Stimulated activated CD4-positive, alpha-beta T cell treated with anti-CD3 and anti-CD28 coated beads, Interleukin-15, amount 100 ng/mL, for 24 hours (primary cell): Measurements from ENCODE around the gene LARP4B.

Experiments
- DNase-seq: peaks from one replicate; pipeline ENCODE4 v3.0.0-alpha.2; 2020

LARP4B gene

DNA sequence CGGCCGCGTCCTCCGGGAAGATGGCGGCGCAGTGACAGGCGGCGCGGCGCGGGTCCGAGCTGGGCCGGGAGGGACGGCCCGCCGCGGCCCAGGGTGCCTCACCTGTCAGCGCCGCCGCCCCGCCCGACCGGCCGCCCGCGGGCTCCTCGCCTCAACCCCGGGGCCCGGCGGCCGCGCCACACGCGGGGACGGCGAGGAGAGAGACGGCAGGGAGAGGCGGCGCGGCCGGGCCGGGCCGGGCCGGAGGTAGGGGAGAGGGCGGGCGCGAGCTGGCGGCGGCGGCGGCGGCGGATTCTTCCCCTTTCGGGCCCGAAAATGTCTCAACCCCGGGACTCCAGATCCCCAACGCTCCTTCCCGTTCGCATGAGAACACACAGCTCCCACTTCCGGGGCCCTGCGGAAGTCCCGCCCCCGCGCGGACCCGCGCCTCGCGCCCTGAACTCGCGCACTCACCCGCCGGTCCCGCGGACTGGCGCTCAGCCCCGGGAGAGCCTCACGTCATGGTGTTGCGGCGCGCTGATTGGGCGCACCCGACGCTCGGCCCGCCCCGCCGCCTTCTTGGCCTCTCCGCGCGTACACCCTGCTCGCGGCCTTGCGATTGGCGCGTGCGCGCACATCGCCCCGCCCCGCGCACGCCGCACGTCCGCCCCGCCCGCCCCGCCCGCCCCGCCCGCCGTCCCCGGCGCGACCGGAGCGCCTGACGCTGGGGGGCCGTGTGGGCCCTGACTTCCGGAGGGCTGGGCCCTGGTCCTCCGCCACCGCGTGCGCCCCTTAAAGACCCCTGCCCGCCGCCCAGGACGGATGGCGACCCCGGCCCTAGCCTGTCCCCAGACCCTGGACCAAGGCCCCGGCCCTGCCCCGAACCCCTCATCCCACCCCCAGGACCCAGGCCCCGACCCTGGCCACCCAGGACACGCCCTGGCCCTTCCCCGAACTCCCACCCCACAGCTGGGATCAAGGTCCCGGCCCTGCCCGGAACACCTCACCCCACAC is at the start of gene LARP4B:
TSS of gene LARP4B (minus strand) at position 380 of the 993 bp plus-strand sequence. CDS start 45,984 bp downstream, outside the sequence.
- peak; percentile 97 for DNase-seq

DNA sequence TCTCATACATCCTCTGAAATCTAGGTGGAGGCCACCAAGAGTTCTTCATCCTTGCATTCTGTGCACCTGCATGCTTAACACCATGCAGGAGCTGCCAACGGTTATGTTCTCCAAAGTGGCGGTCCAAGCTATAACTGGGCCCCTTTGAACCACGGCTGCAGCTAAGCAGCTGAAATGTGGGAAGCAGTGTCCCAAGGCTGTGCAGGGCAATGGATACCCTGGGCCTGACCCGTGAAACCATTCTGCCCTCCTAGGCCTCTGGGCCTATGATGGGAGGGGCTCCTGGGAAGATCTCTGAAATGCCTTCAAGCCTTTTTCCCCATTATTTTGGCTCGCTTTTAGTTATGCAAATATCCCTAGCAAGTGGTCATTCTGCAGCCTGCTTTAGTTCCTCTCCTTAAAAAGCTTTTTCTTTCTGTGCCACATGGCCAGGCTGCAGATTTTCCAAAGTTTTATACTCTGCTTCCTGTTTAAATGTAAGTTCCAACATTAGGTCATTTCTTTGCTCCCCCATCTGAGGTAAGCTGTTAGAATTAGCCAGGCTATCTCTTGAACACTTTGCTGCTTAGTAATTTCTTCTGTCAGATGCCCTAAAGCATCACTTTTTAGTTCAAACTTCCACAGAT is 49.1 kb upstream of the LARP4B start:
- no peak for DNase-seq

DNA sequence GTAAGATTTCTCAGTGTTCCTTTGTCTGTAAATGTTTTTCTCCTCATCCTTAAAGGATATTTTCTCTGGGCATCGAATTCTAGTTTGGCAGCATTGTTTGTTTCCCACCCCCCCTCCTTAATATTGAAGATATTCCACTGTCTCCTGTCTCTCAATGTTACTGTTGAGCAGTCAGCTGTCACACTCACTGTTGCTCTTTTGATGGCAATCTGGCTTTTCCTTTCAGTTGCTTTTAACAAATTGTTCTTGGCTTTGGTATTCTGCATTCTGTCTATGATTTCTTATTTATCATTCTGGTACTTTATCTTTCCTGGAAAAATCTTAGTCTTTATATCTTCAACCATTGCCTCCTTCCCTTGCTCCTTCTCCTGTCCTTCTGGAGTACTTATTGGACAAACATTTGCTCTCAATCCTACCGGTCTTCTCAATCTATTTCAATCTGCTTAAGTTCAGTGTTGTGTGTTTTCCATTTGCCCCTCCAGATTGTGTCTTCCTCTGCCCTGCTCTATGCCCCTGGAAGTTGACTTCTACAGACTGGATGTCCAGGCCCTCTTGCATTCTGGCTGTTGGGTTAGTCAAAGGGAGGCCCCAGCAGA is 47.4 kb upstream of the LARP4B start:
- DNase-seq = no peak

- DNase-seq = no peak
Observed at GRCh38 chr10:976316-976715, 44.8 kb upstream of the LARP4B start.

GRCh38 chr10:974785-975074 is 43.2 kb upstream of the LARP4B start:
- DNase-seq = no peak

GRCh38 chr10:974038-974784 is 42.7 kb upstream of the LARP4B start:
- no peak for DNase-seq

GRCh38 chr10:972763-973162 is 41.3 kb upstream of the LARP4B start:
- no peak for DNase-seq

- no peak for DNase-seq
Observed at GRCh38 chr10:971613-972012, 40.1 kb upstream of the LARP4B start.

- DNase-seq = no peak
Observed at GRCh38 chr10:971150-971542, 39.6 kb upstream of the LARP4B start.

- DNase-seq = no peak
Observed at GRCh38 chr10:970311-971149, 39.0 kb upstream of the LARP4B start.

DNA sequence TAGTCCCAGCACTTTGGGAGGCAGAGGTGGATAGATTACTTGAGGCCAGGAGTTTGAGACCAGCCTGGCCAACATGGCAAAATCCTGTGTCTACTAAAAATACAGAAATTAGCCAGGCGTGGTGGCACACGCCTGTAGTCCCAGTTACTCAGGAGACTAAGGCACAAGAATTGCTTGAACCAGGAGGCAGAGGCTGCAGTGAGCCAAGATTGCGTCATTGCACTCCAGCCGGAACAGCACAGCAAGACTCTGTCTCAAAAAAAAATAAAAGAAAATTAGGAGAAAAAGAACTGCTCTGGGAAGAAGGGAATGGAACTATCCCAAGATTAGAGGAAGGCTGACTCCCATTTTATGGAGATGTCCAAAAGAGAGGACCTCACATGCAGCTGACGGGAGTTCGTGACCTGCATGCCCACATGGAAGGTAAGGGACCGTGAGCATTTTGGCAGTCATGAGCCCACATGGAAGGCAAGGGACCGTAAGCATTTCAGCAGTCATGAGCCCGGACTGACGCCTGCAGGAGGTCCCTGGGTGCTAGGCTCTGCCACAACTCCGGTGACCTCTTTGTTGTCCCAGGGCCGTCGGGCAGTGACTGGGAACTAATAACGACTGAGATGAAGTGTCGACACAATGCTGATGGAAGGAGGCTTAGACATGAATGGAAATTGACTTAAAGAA is 38.1 kb upstream of the LARP4B start:
- DNase-seq = no peak

DNA sequence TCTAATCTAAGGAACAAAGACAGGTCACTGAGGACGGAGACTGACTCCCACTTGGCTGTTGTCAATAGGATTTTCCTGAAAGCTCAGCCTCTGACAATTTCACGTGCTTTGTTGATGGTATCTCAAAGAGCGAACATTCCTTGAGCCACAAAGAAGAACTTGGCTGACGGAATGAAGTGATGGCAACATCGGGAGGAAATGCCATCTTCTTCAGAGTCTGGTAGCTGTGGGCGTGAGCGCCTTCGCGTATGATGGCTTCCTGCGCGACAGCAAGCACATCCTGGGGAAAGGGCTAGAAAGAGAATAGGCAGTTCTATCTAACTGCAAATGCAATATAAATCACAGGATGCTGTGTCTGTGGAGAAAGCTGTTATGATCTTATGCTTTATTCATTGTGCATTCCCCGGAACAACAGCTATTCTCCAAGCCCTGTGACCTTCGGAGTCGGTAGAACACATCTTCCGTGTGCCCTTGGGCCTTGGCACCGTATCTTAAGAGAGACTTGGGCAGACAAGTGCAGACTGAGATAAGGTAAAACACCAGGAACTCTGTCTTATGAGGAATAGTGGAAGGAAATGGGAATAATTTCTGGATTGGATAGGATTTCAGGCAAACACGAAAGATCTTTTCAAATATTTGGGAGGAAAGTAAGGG is 37.2 kb upstream of the LARP4B start:
- DNase-seq = no peak

- no peak for DNase-seq
Observed at GRCh38 chr10:966466-967235, 35.1 kb upstream of the LARP4B start.

- no peak for DNase-seq
Observed at GRCh38 chr10:964988-965417, 33.5 kb upstream of the LARP4B start.

DNA sequence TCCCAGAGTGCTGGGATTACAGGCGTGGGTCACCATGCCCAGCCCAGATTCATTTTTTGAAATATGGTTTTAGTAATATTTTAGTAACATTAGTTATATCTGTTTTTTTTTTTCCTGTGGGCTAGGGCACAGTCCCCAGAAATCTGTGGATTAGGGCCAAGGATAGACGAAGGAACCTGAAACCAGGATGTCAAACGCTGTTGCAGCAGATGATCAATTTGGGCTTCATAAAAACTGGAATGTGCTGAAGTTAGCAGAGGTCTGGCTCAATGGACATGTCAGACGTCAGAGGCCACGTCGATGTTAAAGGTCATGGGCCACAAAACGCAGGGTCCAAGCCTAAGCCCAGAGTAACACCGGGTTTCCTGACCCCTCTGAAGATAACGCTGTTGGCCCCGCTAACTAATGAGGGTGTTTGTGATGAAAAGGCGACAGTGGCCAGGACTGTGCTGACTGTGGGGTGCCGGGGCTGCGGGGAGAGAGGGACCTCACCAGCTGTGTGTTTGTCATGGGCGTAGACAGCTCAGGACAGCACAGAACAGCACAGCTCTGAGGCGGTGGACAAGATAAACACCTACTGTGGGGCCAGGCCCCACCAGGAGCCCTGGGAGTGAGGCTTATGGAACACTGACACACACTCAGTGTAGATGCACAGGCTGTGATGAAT is 32.9 kb upstream of the LARP4B start:
- DNase-seq = no peak

GRCh38 chr10:963655-964054 is 32.1 kb upstream of the LARP4B start:
- no peak for DNase-seq

DNA sequence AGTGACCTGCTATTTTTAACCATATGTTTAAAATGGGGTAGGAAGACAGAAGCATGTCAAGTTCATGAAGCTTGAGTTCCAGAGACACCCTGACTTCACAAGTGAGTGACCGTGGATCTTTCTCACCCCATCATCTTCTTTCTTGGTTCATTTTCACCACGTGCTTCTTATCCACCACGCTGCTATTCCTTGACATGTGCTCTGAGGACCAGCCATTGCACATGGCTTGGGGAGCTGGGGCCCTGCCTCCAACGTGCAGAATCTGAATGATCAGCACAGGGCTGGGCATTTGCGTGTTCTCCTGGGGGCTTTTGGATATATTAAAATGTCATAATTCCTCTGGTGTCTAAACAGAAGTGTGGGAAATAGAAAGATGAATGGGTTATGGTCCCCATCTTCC is 31.7 kb upstream of the LARP4B start:
- DNase-seq = no peak

GRCh38 chr10:962342-962741 is 30.8 kb upstream of the LARP4B start:
- no peak for DNase-seq

DNA sequence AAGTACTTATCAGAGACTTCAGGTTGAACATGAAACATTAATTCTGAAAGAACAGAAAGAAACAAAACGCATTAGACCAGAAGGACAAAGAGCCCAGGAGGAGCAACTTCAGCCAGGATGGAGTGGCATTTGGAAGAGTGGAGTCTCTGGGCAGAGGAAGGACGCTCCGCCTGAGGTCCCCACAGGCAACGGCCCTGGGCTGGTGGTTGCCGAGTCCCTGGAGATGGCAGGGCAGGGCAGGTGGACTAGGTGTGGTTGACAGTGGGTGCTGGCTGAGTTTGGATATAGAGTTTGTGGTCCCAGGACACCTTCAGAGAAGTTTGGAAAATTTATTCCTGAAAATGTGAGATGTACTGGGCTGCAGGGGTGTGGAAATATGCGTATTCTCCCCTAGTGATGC is 27.4 kb upstream of the LARP4B start:
- no peak for DNase-seq

GRCh38 chr10:958106-958505 is 26.6 kb upstream of the LARP4B start:
- DNase-seq = no peak
